Vagina (tissue), 2 donors: ENCODE results near the gene HEXIM1.

Experiments
- CTCF ChIP-seq, 3 experiments: fragments of 450-650 bp in 2 of 3; fragments of 200-600 bp in 1 of 3; sonication (generic) in 1 of 3; IDR thresholded peaks; one replicate each; pipeline ENCODE4 v1.5.1; 2017 to 2019; ENCODE audit warnings: antibody characterized with exemption in 3 of 3, mild to moderate bottlenecking in 2 of 3, moderate library complexity in 2 of 3
- POLR2A ChIP-seq, 2 donors: fragments of 450-650 bp; IDR thresholded peaks; one replicate each; pipeline ENCODE4 v1.6.1; 2017; ENCODE audit warnings: antibody characterized with exemption in 2 of 2, mild to moderate bottlenecking in 2 of 2, moderate library complexity in 2 of 2

- TF ChIP-seq CTCF (IDR thresholded peaks at IDR 0.05) (no peak), POLR2A (IDR thresholded peaks at IDR 0.05) (no peak)
Measured at GRCh38 chr17:45149669-45150664, 1.7 kb downstream of the HEXIM1 start.
